HepG2 (cell line): ENCODE data around the gene TRIM8.

Experiments
- CTCF ChIP-seq: sonication (generic); formaldehyde crosslinking; IDR thresholded peaks from 2 replicates; pipeline ENCODE4 v1.5.0; 2020; ENCODE audit warnings: mild to moderate bottlenecking, missing genetic modification reagents, moderate library complexity
- DPF2 ChIP-seq: sonication (generic); formaldehyde crosslinking; IDR thresholded peaks from 2 replicates; pipeline ENCODE4 v1.4.0; 2020; ENCODE audit warnings: mild to moderate bottlenecking, low read depth, missing genetic modification reagents, borderline replicate concordance
- IRF1 ChIP-seq: sonication (generic); formaldehyde crosslinking; IDR thresholded peaks from 2 replicates; pipeline ENCODE4 v1.4.0; 2020; ENCODE audit warnings: low read depth, mild to moderate bottlenecking, missing genetic modification reagents
- NFIC ChIP-seq: IDR thresholded peaks from 2 replicates; pipeline ENCODE4 v1.6.1; 2012; ENCODE audit warnings: mild to moderate bottlenecking, low read length, inconsistent platforms
- RAD21 ChIP-seq: fragments of 450-650 bp; formaldehyde crosslinking; IDR thresholded peaks from 2 replicates; pipeline ENCODE4 v1.5.0; 2020; ENCODE audit warnings: mild to moderate bottlenecking
- SUZ12 ChIP-seq: fragments of 150-350 bp; IDR thresholded peaks from 2 replicates; pipeline ENCODE4 v1.6.1; 2014; ENCODE audit warnings: low read depth, low read length
- TAF15 ChIP-seq: fragments of 200-400 bp; formaldehyde crosslinking; IDR thresholded peaks from one replicate; pipeline ENCODE4 v1.6.1; 2018; ENCODE audit warnings: mild to moderate bottlenecking, low read depth, low read length; ENCODE audit not compliant: poor library complexity, severe bottlenecking
- ZNF263 ChIP-seq: sonication (generic); formaldehyde crosslinking; IDR thresholded peaks from 2 replicates; pipeline ENCODE4 v1.4.0; 2020; ENCODE audit warnings: missing genetic modification reagents
- ZNF331 ChIP-seq: sonication (generic); formaldehyde crosslinking; IDR thresholded peaks from 2 replicates; pipeline ENCODE4 v1.4.0; 2020; ENCODE audit warnings: missing genetic modification reagents

GRCh38 chr10:102683736-102684135, 39.5 kb downstream of the TRIM8 start:
- TF ChIP-seq CTCF (CRISPR knock-in tag) (no peak), IRF1 (CRISPR knock-in tag) (no peak), SUZ12 (no peak), ZNF263 (CRISPR knock-in tag) (no peak), ZNF331 (CRISPR knock-in tag) (no peak), NFIC (no peak), TAF15 (no peak), DPF2 (no peak), RAD21 (CRISPR knock-in tag) (no peak)
